ENCODE measurements around the gene MYOCOS.
A peak's percentile ranks its signal among the peaks of the same experiment; 100 is the strongest.

The MYOCOS gene

DNA sequence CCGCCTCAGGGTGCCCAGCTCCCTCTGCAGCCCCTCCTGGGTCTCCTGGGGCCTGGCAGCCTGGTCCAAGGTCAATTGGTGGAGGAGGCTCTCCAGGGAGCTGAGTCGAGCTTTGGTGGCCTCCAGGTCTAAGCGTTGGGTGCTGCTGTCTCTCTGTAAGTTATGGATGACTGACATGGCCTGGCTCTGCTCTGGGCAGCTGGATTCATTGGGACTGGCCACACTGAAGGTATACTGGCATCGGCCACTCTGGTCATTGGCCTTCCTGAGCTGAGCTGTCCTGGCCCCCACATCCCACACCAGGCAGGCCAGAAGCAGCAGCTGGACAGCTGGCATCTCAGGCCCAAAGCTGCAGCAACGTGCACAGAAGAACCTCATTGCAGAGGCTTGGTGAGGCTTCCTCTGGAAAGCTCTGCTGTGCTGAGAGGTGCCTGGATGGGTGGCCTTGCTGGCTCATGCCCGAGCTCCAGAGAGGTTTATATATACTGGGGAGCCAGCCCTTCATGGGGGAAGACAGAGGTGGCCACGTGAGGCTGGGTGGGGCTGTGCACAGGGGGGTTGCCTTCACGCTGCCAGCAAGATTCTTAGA is 30.3 kb downstream of the MYOCOS start, which contains the start of gene MYOC:
Gene MYOC, minus strand, starts transcription at position 455 of the 589 bp plus-strand sequence. Its CDS starts 77 bp downstream, at position 378.
- Histone ChIP-seq H3K4me1 (ENCODE audit: insufficient read depth, poor library complexity, severe bottlenecking) (no peaks in the 10 kb centered on the region), H3K27me3 (ENCODE audit: insufficient read depth, poor library complexity, severe bottlenecking) (no peaks in the 10 kb centered on the region), H3K36me3 (ENCODE audit: low read depth) (no peaks in the 10 kb centered on the region), H3K27ac (ENCODE audit: poor library complexity, severe bottlenecking) (no peak within 1 kb of the TSS), H3K4me3 (ENCODE audit: severe bottlenecking) (no peak within 1 kb of the TSS), H3K9me3 (ENCODE audit: severe bottlenecking) (no peaks in the 10 kb centered on the region)
- TF ChIP-seq, protein P1, sequence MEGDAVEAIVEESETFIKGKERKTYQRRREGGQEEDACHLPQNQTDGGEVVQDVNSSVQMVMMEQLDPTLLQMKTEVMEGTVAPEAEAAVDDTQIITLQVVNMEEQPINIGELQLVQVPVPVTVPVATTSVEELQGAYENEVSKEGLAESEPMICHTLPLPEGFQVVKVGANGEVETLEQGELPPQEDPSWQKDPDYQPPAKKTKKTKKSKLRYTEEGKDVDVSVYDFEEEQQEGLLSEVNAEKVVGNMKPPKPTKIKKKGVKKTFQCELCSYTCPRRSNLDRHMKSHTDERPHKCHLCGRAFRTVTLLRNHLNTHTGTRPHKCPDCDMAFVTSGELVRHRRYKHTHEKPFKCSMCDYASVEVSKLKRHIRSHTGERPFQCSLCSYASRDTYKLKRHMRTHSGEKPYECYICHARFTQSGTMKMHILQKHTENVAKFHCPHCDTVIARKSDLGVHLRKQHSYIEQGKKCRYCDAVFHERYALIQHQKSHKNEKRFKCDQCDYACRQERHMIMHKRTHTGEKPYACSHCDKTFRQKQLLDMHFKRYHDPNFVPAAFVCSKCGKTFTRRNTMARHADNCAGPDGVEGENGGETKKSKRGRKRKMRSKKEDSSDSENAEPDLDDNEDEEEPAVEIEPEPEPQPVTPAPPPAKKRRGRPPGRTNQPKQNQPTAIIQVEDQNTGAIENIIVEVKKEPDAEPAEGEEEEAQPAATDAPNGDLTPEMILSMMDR (IDR thresholded peaks at IDR 0.05; ENCODE audit: poor library complexity, severe bottlenecking), result no peak
- no peak for ATAC-seq (ENCODE audit: low read depth)
- DNase-seq (ENCODE audit: low spot score), result no peak

DNA sequence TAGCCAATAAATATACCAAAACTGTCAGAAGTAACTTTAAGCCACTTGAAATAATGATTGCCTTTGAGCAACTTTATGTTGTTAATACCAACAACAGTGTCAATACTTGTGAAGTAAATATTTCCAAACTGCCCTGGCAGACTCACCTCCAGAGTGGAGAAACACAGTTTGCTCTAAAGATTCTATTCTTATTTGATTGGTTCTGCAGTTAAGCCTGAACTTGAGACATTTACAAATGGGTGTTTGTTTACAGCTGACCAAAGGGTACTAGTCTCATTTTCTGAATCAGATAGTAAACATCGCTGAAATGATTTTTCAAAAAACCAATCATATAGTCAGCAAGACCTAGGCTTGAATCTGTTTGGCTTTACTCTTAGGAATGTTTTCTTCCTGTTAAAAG is 31.8 kb downstream of the MYOCOS start:
- Histone ChIP-seq H3K36me3 (ENCODE audit: low read depth) (no peaks in the 10 kb centered on the region), H3K9me3 (ENCODE audit: severe bottlenecking) (no peaks in the 10 kb centered on the region), H3K4me3 (ENCODE audit: severe bottlenecking) (no peak overlapping the region), H3K27me3 (ENCODE audit: insufficient read depth, poor library complexity, severe bottlenecking) (no peaks in the 10 kb centered on the region), H3K27ac (ENCODE audit: poor library complexity, severe bottlenecking) (no peak overlapping the region), H3K4me1 (ENCODE audit: insufficient read depth, poor library complexity, severe bottlenecking) (no peaks in the 10 kb centered on the region)
- TF ChIP-seq, protein P1 (IDR thresholded peaks at IDR 0.05; ENCODE audit: poor library complexity, severe bottlenecking), result no peak
- ATAC-seq (ENCODE audit: low read depth) (no peak), DNase-seq (ENCODE audit: low spot score) (no peak)

DNA sequence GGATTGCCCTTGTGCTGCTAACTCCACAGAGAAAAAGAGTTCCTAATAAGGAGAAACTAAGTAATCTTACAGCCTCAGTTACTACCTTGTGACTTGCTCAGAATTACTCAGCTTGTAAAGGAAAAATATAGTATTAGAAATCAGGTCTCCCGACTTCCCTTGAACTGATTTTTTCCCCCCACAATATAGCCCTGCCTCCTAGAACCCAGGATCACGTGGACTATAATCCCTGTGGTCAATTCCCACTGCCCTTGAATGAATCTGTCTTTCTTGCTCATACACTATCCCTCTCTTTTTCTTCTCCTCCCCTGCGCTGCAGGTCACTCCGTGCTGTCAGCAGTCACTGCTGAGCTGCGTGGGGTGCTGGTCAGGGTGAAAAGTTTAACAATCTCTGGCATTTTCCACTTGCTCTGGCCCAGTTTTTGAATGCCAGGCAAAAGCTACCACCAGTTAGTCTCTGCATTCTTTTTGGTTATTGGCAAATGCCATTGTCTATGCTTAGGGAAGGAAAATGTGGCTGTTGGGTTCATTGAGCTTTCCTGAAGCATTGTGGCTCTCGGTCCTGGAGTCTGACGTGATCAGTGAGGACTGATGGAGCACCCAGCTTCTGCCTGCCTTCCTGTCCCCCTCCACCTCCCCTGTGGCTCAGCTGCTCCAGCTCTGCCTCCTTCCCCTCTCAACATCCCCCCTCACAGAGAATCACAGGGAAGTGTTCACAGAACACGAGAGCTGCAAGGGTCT is 32.3 kb downstream of the MYOCOS start:
- H3K4me3 ChIP-seq (ENCODE audit: severe bottlenecking), result no peak overlapping the region
- H3K4me1 ChIP-seq (ENCODE audit: insufficient read depth, poor library complexity, severe bottlenecking), result no peaks in the 10 kb centered on the region
- H3K27me3 ChIP-seq (ENCODE audit: insufficient read depth, poor library complexity, severe bottlenecking), result no peaks in the 10 kb centered on the region
- TF ChIP-seq, protein P1 (IDR thresholded peaks at IDR 0.05; ENCODE audit: poor library complexity, severe bottlenecking), result no peak
- H3K27ac ChIP-seq (ENCODE audit: poor library complexity, severe bottlenecking), result no peak overlapping the region
- H3K9me3 ChIP-seq (ENCODE audit: severe bottlenecking), result no peaks in the 10 kb centered on the region
- ATAC-seq (ENCODE audit: low read depth) (no peak), DNase-seq (ENCODE audit: low spot score) (no peak)
- H3K36me3 ChIP-seq (ENCODE audit: low read depth), result no peaks in the 10 kb centered on the region

DNA sequence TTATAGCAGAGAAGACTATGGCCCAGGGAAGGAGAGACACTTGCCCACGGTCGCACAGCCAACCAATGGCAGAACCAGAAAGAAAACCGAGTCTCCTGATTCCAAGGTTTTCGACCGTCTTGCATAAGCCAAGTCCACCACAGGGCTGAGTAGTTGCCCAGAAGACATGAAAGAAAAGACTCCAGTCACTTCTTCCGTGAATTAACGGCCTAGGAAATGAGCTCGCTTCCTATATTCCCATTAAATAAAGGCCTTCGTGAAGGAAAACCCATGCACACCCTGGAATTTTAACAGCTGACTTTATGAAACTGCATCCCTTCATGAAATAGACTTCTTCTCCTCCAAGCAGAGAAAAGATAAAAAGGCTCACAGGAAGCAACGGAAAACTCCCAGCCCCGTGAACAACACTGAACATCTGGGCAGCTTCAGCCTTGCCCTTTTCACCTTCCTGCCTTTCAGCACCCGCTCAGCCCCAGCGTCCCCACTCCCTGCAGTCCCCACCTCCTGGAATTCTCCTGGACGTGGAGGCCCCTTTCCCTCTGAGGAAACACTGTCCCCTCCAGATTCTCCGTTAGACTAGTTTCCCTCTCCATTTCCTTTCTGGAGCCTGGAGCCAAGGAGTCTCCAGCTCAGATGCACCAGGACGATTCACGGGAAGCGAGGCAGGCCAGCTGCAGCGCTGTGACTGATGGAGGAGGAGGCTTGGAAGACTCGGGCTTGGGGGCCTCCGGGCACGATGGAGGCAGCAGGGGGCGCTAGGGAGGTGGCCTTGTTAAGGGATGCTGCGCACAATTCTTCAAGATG is 33.1 kb downstream of the MYOCOS start:
- no peaks in the 10 kb centered on the region for H3K27me3 ChIP-seq (ENCODE audit: insufficient read depth, poor library complexity, severe bottlenecking)
- H3K27ac ChIP-seq (ENCODE audit: poor library complexity, severe bottlenecking), result no peak overlapping the region
- TF ChIP-seq, protein P1 (IDR thresholded peaks at IDR 0.05; ENCODE audit: poor library complexity, severe bottlenecking), result peak; percentile 27
- H3K9me3 ChIP-seq (ENCODE audit: severe bottlenecking), result no peaks in the 10 kb centered on the region
- DNase-seq (ENCODE audit: low spot score) (no peak), ATAC-seq (ENCODE audit: low read depth) (no peak)
- H3K4me1 ChIP-seq (ENCODE audit: insufficient read depth, poor library complexity, severe bottlenecking), result no peaks in the 10 kb centered on the region
- H3K4me3 ChIP-seq (ENCODE audit: severe bottlenecking), result no peak overlapping the region
- H3K36me3 ChIP-seq (ENCODE audit: low read depth), result no peaks in the 10 kb centered on the region
